Sigmoid colon (tissue), 4 donors: ENCODE data around the gene CERS6.

Experiments used
- CTCF ChIP-seq, 4 experiments: fragments of 450-650 bp in 3 of 4; fragments of 200-600 bp in 1 of 4; IDR thresholded peaks; one replicate each; pipeline ENCODE4 v1.5.1; 2016 to 2019; ENCODE audit warnings: antibody characterized with exemption in 4 of 4, mild to moderate bottlenecking in 3 of 4, moderate library complexity in 2 of 4
- EP300 ChIP-seq, 4 donors: sonication (generic); formaldehyde crosslinking; IDR thresholded peaks; one replicate each; pipeline ENCODE4 v1.6.1; 2017; ENCODE audit warnings: antibody characterized with exemption in 4 of 4

DNA sequence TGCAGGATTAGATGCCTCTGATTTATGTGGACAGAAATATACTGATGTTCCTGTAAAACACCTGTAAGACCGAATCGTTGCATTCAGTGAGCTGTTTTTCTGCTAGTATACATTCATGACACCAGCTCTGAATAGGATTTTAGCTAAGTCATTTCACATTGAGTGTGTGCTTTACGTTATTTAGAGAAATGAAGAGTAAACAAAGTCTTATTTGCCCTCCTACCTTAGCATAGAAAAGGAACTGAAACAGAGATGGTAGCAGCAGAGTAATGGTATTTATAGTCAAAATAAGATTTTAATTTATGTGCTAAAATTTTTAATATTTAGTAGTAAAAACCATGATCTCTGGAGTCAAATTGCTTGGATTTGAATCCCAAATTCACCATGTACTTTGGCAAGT, 168.0 kb downstream of the CERS6 start:
- TF ChIP-seq CTCF (IDR thresholded peaks at IDR 0.05) (no peak), EP300 (IDR thresholded peaks at IDR 0.05) (no peak)
